PFSK-1 (cell line): ENCODE results near the gene TMEM117.

ENCODE experiments used
- FOXP2 ChIP-seq: optimal IDR thresholded peaks from 2 replicates; pipeline ENCODE3; 2011; ENCODE audit warnings: borderline replicate concordance, control low read depth, inconsistent platforms; ENCODE audit not compliant: insufficient read depth; ENCODE audit errors: extremely low read length, extremely low read depth
- POLR2AphosphoS5 ChIP-seq: IDR thresholded peaks from 2 replicates; pipeline ENCODE4 v1.6.1; 2012; ENCODE audit warnings: low read depth, mild to moderate bottlenecking, control low read depth, low read length, moderate library complexity
- SIN3A ChIP-seq: IDR thresholded peaks from 2 replicates; pipeline ENCODE4 v1.6.1; 2012; ENCODE audit warnings: mild to moderate bottlenecking, low read length, moderate library complexity, borderline replicate concordance; ENCODE audit not compliant: insufficient read depth
- TAF1 ChIP-seq: IDR thresholded peaks from 2 replicates; pipeline ENCODE4 v1.6.1; 2012; ENCODE audit warnings: low read length, control low read depth, borderline replicate concordance; ENCODE audit not compliant: insufficient read depth
- TF ChIP-seq, protein P1 (sequence below), 2 experiments: IDR thresholded peaks; 2 replicates each; pipeline versions ENCODE4 v1.6.1 to v1.8.0; 2011 to 2012; ENCODE audit warnings: low read depth in 2 of 2, low read length in 2 of 2, control low read depth in 1 of 2, inconsistent platforms in 1 of 2, mild to moderate bottlenecking in 1 of 2, moderate library complexity in 1 of 2; ENCODE audit not compliant: insufficient read depth in 1 of 2

TMEM117 gene

DNA sequence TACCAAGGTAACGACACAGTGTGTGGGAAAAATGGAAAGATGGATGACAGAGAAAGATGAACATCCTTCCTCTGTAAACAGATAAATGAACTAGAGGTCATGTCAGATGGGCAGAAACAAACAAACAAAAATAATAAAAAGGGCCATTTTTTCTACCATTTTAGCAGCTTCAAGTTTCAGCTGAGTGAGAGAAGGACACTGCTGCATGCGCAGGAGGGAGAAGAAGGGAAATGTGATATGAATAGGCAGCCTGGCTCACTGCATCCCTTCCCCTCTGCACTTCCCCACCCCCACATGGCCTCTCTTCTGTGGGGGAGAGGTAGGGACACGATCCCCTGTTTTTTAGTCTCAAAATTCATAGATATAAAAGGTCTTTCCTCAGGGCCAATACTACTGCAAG is 548.3 kb downstream of the TMEM117 start:
- TF ChIP-seq POLR2AphosphoS5: no peak
- TF ChIP-seq SIN3A: no peak
- TF ChIP-seq, protein P1, sequence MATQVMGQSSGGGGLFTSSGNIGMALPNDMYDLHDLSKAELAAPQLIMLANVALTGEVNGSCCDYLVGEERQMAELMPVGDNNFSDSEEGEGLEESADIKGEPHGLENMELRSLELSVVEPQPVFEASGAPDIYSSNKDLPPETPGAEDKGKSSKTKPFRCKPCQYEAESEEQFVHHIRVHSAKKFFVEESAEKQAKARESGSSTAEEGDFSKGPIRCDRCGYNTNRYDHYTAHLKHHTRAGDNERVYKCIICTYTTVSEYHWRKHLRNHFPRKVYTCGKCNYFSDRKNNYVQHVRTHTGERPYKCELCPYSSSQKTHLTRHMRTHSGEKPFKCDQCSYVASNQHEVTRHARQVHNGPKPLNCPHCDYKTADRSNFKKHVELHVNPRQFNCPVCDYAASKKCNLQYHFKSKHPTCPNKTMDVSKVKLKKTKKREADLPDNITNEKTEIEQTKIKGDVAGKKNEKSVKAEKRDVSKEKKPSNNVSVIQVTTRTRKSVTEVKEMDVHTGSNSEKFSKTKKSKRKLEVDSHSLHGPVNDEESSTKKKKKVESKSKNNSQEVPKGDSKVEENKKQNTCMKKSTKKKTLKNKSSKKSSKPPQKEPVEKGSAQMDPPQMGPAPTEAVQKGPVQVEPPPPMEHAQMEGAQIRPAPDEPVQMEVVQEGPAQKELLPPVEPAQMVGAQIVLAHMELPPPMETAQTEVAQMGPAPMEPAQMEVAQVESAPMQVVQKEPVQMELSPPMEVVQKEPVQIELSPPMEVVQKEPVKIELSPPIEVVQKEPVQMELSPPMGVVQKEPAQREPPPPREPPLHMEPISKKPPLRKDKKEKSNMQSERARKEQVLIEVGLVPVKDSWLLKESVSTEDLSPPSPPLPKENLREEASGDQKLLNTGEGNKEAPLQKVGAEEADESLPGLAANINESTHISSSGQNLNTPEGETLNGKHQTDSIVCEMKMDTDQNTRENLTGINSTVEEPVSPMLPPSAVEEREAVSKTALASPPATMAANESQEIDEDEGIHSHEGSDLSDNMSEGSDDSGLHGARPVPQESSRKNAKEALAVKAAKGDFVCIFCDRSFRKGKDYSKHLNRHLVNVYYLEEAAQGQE (IDR thresholded peaks at IDR 0.05; ENCODE audit: insufficient read depth in 1 of 2, low read depth in 2 of 2, low read length in 2 of 2): no peak
- TF ChIP-seq TAF1: no peak
- TF ChIP-seq FOXP2: no peak

DNA sequence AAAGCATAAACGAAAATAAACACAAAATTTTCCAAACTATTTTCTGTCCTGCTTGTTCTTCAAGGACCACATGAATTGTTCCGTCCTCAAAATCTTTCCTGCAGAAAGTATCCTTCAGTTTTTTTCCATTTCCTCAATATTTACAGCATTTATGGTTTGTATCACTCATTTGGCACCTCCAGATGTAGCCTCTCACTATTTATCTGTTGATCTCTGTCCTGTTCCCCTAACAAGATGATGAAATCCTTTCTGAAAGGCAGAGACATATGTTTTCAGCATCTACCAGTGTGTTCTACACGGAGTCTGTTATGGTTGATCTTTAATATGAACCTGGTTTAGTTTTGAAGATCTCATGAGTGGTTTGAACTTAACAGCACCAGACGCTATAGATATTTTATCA is 550.1 kb downstream of the TMEM117 start:
- TF ChIP-seq FOXP2 (no peak), POLR2AphosphoS5 (no peak), TAF1 (no peak), SIN3A (no peak)
- TF ChIP-seq, protein P1 (IDR thresholded peaks at IDR 0.05; ENCODE audit: insufficient read depth in 1 of 2, low read depth in 2 of 2, low read length in 2 of 2): no peak

DNA sequence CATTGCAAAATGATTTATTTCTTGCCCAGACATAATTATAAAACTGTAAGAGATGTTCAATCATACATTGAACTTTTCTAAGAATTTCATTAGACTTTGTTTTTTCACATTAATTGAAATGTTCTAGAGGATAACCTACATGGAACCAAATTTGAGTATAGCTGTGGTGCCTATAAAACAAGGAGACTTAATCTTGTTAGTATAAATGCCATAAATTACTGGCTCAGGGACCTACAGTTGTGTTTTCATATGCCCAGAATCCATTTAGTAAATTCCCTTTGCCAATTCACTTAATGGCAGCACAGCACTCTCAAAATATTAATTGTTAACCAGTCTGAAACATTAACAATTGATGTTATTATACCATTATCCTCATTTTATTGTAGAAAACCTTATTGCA is 551.7 kb downstream of the TMEM117 start:
- TF ChIP-seq FOXP2 (no peak), SIN3A (no peak), TAF1 (no peak), POLR2AphosphoS5 (no peak)
- TF ChIP-seq, protein P1 (IDR thresholded peaks at IDR 0.05; ENCODE audit: insufficient read depth in 1 of 2, low read depth in 2 of 2, low read length in 2 of 2): no peak

DNA sequence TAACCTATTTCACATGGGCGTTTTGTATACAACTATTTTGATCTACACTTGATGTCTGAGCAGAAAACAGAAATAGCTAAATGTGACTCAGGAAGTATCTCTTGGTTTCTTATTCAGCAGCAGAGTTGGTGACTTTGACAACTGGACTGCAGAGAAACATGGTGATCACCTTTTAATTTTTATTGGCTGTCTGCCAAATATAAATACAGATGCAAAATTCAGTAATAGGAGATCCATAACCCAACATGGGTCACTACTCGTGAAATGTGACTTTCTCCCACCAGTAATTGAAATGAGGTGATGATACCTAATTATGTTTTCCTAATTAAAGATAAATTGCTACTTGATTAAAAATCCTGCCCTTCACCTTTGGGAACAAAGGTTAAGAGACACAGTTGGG is 553.2 kb downstream of the TMEM117 start:
- TF ChIP-seq POLR2AphosphoS5 (no peak), TAF1 (no peak), SIN3A (no peak), FOXP2 (no peak)
- TF ChIP-seq, protein P1 (IDR thresholded peaks at IDR 0.05; ENCODE audit: insufficient read depth in 1 of 2, low read depth in 2 of 2, low read length in 2 of 2): no peak

DNA sequence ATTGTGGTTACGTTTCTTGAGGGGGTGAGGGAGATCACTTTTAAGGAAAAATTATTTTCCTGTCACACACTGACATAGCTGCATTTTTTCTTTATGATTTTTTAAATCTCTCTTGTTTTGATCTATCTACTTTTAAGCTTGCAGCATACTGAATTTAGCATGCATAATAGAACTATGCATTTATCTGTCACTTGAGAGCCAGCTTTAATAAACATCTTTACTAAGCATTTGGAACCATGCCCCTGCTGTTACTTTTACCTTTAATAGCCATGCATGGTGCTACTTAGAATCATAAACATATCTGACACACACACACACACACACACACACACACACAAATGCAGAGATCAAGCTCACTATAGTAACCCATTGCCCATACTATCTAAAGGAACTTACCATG is 554.0 kb downstream of the TMEM117 start:
- TF ChIP-seq, protein P1 (IDR thresholded peaks at IDR 0.05; ENCODE audit: insufficient read depth in 1 of 2, low read depth in 2 of 2, low read length in 2 of 2): no peak
- no peak for TF ChIP-seq FOXP2
- TF ChIP-seq SIN3A: no peak
- TF ChIP-seq TAF1: no peak
- TF ChIP-seq POLR2AphosphoS5: no peak
